Endothelial cell of umbilical vein (primary cell): ENCODE results near the gene PDIA5. TPM values are rescaled to one million over a fixed set of nuclear protein-coding genes. Genes with fewer than 3 reads are reported as not detected.

Source experiments
- BruUV-seq: library from RNA; stranded (reverse); fragments of 400-500 nt; replicated peaks from 2 replicates; lab custom pipeline; 2021; lab: Mats Ljungman, UMichigan
- CTCF ChIA-PET: fragments of 300-600, 350-600 bp; sonication (Branson Sonifier 250); formaldehyde crosslinking; loops from one replicate; lab custom pipeline; 2021; ENCODE audit warnings: antibody characterized with exemption, inconsistent platforms; lab: Charles Lee
- POLR2A ChIA-PET: fragments of 300-600, 350-600 bp; sonication (Branson Sonifier 250); formaldehyde crosslinking; loops from one replicate; lab custom pipeline; 2021; ENCODE audit warnings: antibody characterized with exemption, inconsistent platforms; lab: Charles Lee
- DNase-seq: peaks from one replicate; pipeline ENCODE4 v3.0.0-alpha.2; 2011; ENCODE audit warnings: low read depth, low spot score
- FAIRE-seq: peaks from 2 replicates; lab custom pipeline; 2011; peaks lifted over from hg19 to GRCh38; lab: Jason Lieb, UNC
- H2AFZ ChIP-seq: 2 replicates; pipeline ENCODE4 v1.6.0; 2012; ENCODE audit warnings: low read depth, low read length, control low read depth, inconsistent platforms
- H3K27ac ChIP-seq: 2 replicates; pipeline ENCODE4 v1.5.1; 2011; ENCODE audit warnings: low read depth, mild to moderate bottlenecking, control low read depth, low read length, moderate library complexity; ENCODE audit not compliant: insufficient read depth
- H3K27me3 ChIP-seq, 2 experiments: 2 replicates each; pipeline versions ENCODE4 v1.6.0 to v1.6.1; 2011; ENCODE audit warnings: low read length in 2 of 2, mixed read lengths in 1 of 2; ENCODE audit not compliant: control insufficient read depth in 2 of 2, insufficient read depth in 2 of 2
- H3K36me3 ChIP-seq, 2 experiments: 2 replicates in 1 of 2; 3 replicates in 1 of 2; pipeline ENCODE4 v1.5.1; 2011; ENCODE audit warnings: low read length in 2 of 2, mild to moderate bottlenecking in 1 of 2, moderate library complexity in 1 of 2; ENCODE audit not compliant: control insufficient read depth in 2 of 2, insufficient read depth in 2 of 2; ENCODE audit errors: extremely low read depth in 1 of 2
- H3K4me1 ChIP-seq: 3 replicates; pipeline ENCODE4 v1.5.1; 2011; ENCODE audit warnings: mild to moderate bottlenecking, low read length; ENCODE audit not compliant: control insufficient read depth, insufficient read depth; ENCODE audit errors: extremely low read depth
- H3K4me2 ChIP-seq: 2 replicates; pipeline ENCODE4 v1.6.1; 2011; ENCODE audit warnings: low read length, control low read depth, mixed read lengths; ENCODE audit not compliant: insufficient read depth
- H3K4me3 ChIP-seq, 3 experiments: fragments of 200-600 bp in 1 of 3; sonication (generic), shearing (Covaris generic) in 1 of 3; replicated peaks in 1 of 3; 2 replicates each; pipeline ENCODE4 v1.5.1; 2011 to 2016; ENCODE audit warnings: control low read depth in 3 of 3, low read length in 3 of 3, mild to moderate bottlenecking in 2 of 3, inconsistent platforms in 1 of 3, low read depth in 1 of 3, moderate library complexity in 1 of 3; ENCODE audit not compliant: insufficient read depth in 1 of 3
- H3K79me2 ChIP-seq: 2 replicates; pipeline ENCODE4 v1.6.0; 2012; ENCODE audit warnings: low read length, inconsistent platforms; ENCODE audit not compliant: control insufficient read depth, insufficient read depth
- H3K9ac ChIP-seq: replicated peaks from 2 replicates; pipeline ENCODE3; 2011; ENCODE audit warnings: low read length, control low read depth; ENCODE audit not compliant: insufficient read depth; ENCODE audit errors: extremely low read depth
- H3K9me1 ChIP-seq: replicated peaks from 3 replicates; pipeline ENCODE4 v1.6.0; 2011; ENCODE audit warnings: mild to moderate bottlenecking, low read length; ENCODE audit not compliant: control insufficient read depth, insufficient read depth; ENCODE audit errors: extremely low read depth
- H3K9me3 ChIP-seq: replicated peaks from 2 replicates; pipeline ENCODE4 v1.5.1; 2012; ENCODE audit warnings: low read length, inconsistent platforms; ENCODE audit not compliant: control insufficient read depth, insufficient read depth
- H4K20me1 ChIP-seq: replicated peaks from 2 replicates; pipeline ENCODE3; 2011; ENCODE audit warnings: mild to moderate bottlenecking, low read length; ENCODE audit not compliant: control insufficient read depth, insufficient read depth; ENCODE audit errors: extremely low read depth
- CTCF ChIP-seq, 2 donors: IDR thresholded peaks; 1 replicate in 1 of 2; 2 replicates in 1 of 2; pipeline ENCODE4 v1.5.1; 2011; ENCODE audit warnings: low read length in 2 of 2, mild to moderate bottlenecking in 2 of 2, moderate library complexity in 2 of 2, control low read depth in 1 of 2, inconsistent platforms in 1 of 2, low read depth in 1 of 2; ENCODE audit not compliant: insufficient read depth in 1 of 2; ENCODE audit errors: extremely low read depth in 1 of 2
- EZH2 ChIP-seq: IDR thresholded peaks from 2 replicates; pipeline ENCODE4 v1.6.1; 2012; ENCODE audit warnings: borderline replicate concordance, low read depth, mild to moderate bottlenecking, moderate library complexity, low read length, inconsistent platforms; ENCODE audit not compliant: severe bottlenecking
- FOS ChIP-seq: IDR thresholded peaks from 2 replicates; pipeline ENCODE4 v1.6.1; 2011; ENCODE audit warnings: mild to moderate bottlenecking, low read length, moderate library complexity, borderline replicate concordance; ENCODE audit not compliant: insufficient read depth
- MAX ChIP-seq: IDR thresholded peaks from 2 replicates; pipeline ENCODE4 v1.6.1; 2011; ENCODE audit not compliant: insufficient read depth, insufficient read length
- MYC ChIP-seq: IDR thresholded peaks from one replicate; pipeline ENCODE4 v1.6.1; 2011; ENCODE audit warnings: mild to moderate bottlenecking, low read depth, low read length
- POLR2AphosphoS5 ChIP-seq: IDR thresholded peaks from 2 replicates; pipeline ENCODE4 v1.6.1; 2012; ENCODE audit warnings: low read depth, mild to moderate bottlenecking, control low read depth, low read length, moderate library complexity; ENCODE audit not compliant: insufficient read depth
- dilution Hi-C: fragments of 300-500 bp; cut with MboI; formaldehyde crosslinking; loops from one replicate; pipeline ENCODE4 v1.15.0; 2019; ENCODE audit warnings: low sequenced_read_pairs; ENCODE audit not compliant: extremely low pct_ligation_motif_present
- intact Hi-C: fragments of 100-400 bp; cut with micrococcal nuclease; formaldehyde crosslinking; loops from one replicate; pipeline ENCODE4 v1.10.0; 2022
- polyA plus RNA-seq, 4 experiments: library from polyadenylated mRNA; depleted of rRNA in 3 of 4; stranded (reverse) in 3 of 4; unstranded in 1 of 4; fragments of >200 nt; gene quantifications; 2 replicates each; pipeline versions ENCODE4 v1.2.1 to v1.2.3, GENCODE V29; 2011 to 2012; ENCODE audit warnings: missing spikeins in 1 of 4
- total RNA-seq: library from RNA; stranded (reverse); gene quantifications from 2 replicates; pipeline ENCODE4 v1.2.3, GENCODE V29; 2021

PDIA5 gene
- total and polyA plus RNA-seq, 2 donors (not counting 3 experiments of a cell fraction or from before 2014, with no cell fraction given): 55.7 to 85.6 TPM

- no peaks in the 10 kb centered on the region for H4K20me1 ChIP-seq
- dilution Hi-C loops: no loop called here
- no peaks in the 10 kb centered on the region for H3K27me3 ChIP-seq
- TF ChIP-seq MYC (no peak), FOS (no peak), POLR2AphosphoS5 (no peak), MAX (no peak), EZH2 (no peak), CTCF (IDR thresholded peaks at IDR 0.05; ENCODE audit: extremely low read depth in 1 of 2, insufficient read depth in 1 of 2, low read depth in 1 of 2, low read length in 2 of 2) (no peak)
- H3K79me2 ChIP-seq: no peaks in the 10 kb centered on the region
- FAIRE-seq: peak; percentile 63
- peaks cover 11 to 37% of the 10 kb centered on the region in 2 experiments for H3K36me3 ChIP-seq
- no TSS peak for BruUV-seq
- DNase-seq: no peak
- H3K4me3 ChIP-seq: no peak overlapping the region
- H2AFZ ChIP-seq: no peak overlapping the region
- no peak overlapping the region for H3K4me2 ChIP-seq
- H3K9me1 ChIP-seq: no peaks in the 10 kb centered on the region
- peaks cover 12% of the 10 kb centered on the region for H3K4me1 ChIP-seq
- ChIA-PET CTCF (interaction anchor here (1.0 to 1.6 kb wide), 3 partner anchors 75 to 181 kb away, joined by 3 to 5 read pairs (median 4); partner anchors contain the start of gene SEMA5B), POLR2A (no interaction called here)
- no peaks in the 10 kb centered on the region for H3K9me3 ChIP-seq
- no peak overlapping the region for H3K27ac ChIP-seq
- H3K9ac ChIP-seq: no peak overlapping the region
- intact Hi-C loops: no loop called here
Measured at GRCh38 chr3:123122525-123123315, 55.9 kb downstream of the PDIA5 start.
